Body of pancreas (tissue), 4 donors: ENCODE data around the gene ABCA3.

Experiments
- POLR2A ChIP-seq, 3 donors: fragments of 450-650 bp; IDR thresholded peaks; one replicate each; pipeline ENCODE4 v1.6.1; 2016; ENCODE audit warnings: antibody characterized with exemption in 3 of 3, mild to moderate bottlenecking in 2 of 3
- TF ChIP-seq, protein P1 (sequence below), 7 experiments: fragments of 450-650 bp in 4 of 7; fragments of 200-600 bp in 3 of 7; sonication (generic) in 3 of 7; IDR thresholded peaks; one replicate each; pipeline ENCODE4 v1.5.1; 2016 to 2019; ENCODE audit warnings: antibody characterized with exemption in 7 of 7

DNA sequence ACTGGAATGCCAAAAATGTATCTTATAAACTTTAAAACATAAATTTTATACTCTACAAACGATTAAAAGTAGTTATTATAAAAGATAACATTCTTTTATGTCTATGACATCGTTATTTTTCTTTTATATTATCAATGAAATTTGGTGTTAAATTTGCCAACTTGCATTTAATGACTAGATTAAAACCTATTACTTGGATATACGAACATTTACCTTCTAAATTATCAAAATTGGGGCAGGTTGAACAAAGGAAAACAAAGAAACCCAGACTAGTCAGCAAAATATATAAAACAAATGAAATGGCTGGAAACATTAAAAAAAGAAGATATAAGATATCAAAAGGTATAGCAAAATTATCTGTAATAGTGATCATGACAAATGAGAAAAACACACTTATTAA is 34.1 kb upstream of the ABCA3 start:
- no peak for TF ChIP-seq POLR2A (IDR thresholded peaks at IDR 0.05)
- TF ChIP-seq, protein P1, sequence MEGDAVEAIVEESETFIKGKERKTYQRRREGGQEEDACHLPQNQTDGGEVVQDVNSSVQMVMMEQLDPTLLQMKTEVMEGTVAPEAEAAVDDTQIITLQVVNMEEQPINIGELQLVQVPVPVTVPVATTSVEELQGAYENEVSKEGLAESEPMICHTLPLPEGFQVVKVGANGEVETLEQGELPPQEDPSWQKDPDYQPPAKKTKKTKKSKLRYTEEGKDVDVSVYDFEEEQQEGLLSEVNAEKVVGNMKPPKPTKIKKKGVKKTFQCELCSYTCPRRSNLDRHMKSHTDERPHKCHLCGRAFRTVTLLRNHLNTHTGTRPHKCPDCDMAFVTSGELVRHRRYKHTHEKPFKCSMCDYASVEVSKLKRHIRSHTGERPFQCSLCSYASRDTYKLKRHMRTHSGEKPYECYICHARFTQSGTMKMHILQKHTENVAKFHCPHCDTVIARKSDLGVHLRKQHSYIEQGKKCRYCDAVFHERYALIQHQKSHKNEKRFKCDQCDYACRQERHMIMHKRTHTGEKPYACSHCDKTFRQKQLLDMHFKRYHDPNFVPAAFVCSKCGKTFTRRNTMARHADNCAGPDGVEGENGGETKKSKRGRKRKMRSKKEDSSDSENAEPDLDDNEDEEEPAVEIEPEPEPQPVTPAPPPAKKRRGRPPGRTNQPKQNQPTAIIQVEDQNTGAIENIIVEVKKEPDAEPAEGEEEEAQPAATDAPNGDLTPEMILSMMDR (IDR thresholded peaks at IDR 0.05), result no peak
